HEK293 (cell line): Measurements from ENCODE around the gene ANTXR1.

Experiments used
- BCL11B ChIP-seq: fragments of 450-650 bp; formaldehyde crosslinking; IDR thresholded peaks from 2 replicates; pipeline ENCODE4 v1.5.1; 2016; ENCODE audit warnings: low read depth, missing biosample characterization, missing genetic modification characterization
- SP2 ChIP-seq: fragments of 450-650 bp; formaldehyde crosslinking; IDR thresholded peaks from 2 replicates; pipeline ENCODE4 v1.5.1; 2016; ENCODE audit warnings: missing biosample characterization, missing genetic modification characterization
- ZFP37 ChIP-seq: fragments of 450-650 bp; formaldehyde crosslinking; IDR thresholded peaks from 2 replicates; pipeline ENCODE4 v1.5.1; 2016; ENCODE audit warnings: missing biosample characterization, missing genetic modification characterization
- ZFP41 ChIP-seq: fragments of 450-650 bp; formaldehyde crosslinking; IDR thresholded peaks from 2 replicates; pipeline ENCODE4 v1.5.1; 2016; ENCODE audit warnings: missing biosample characterization, missing genetic modification characterization, borderline replicate concordance
- ZNF292 ChIP-seq: fragments of 450-650 bp; formaldehyde crosslinking; IDR thresholded peaks from 2 replicates; pipeline ENCODE4 v1.5.1; 2016; ENCODE audit warnings: low read depth, missing biosample characterization, missing genetic modification characterization, borderline replicate concordance
- ZNF423 ChIP-seq: fragments of 450-650 bp; formaldehyde crosslinking; IDR thresholded peaks from 2 replicates; pipeline ENCODE4 v1.5.1; 2016; ENCODE audit warnings: missing biosample characterization, missing genetic modification characterization
- ZNF514 ChIP-seq: fragments of 450-650 bp; formaldehyde crosslinking; IDR thresholded peaks from 2 replicates; pipeline ENCODE4 v1.5.1; 2016; ENCODE audit warnings: missing biosample characterization, missing genetic modification characterization
- ZNF707 ChIP-seq: fragments of 450-650 bp; formaldehyde crosslinking; IDR thresholded peaks from 2 replicates; pipeline ENCODE4 v1.5.1; 2016; ENCODE audit warnings: missing biosample characterization, missing genetic modification characterization
- ZNF747 ChIP-seq: fragments of 450-650 bp; formaldehyde crosslinking; IDR thresholded peaks from 2 replicates; pipeline ENCODE4 v1.5.1; 2016; ENCODE audit warnings: missing biosample characterization, missing genetic modification characterization
- ZNF777 ChIP-seq: fragments of 450-650 bp; formaldehyde crosslinking; IDR thresholded peaks from 2 replicates; pipeline ENCODE4 v1.5.1; 2017; ENCODE audit warnings: missing biosample characterization, missing genetic modification characterization, borderline replicate concordance
- ZNF837 ChIP-seq: fragments of 450-650 bp; formaldehyde crosslinking; IDR thresholded peaks from 2 replicates; pipeline ENCODE4 v1.5.1; 2016; ENCODE audit warnings: missing biosample characterization, missing genetic modification characterization
- TF ChIP-seq, protein P1 (sequence below): fragments of 450-650 bp; formaldehyde crosslinking; IDR thresholded peaks from 2 replicates; pipeline ENCODE4 v1.5.1; 2016; ENCODE audit warnings: missing biosample characterization, missing genetic modification characterization
- TF ChIP-seq, protein P2 (sequence below): fragments of 450-650 bp; formaldehyde crosslinking; IDR thresholded peaks from 2 replicates; pipeline ENCODE4 v1.5.1; 2016; ENCODE audit warnings: missing biosample characterization, missing genetic modification characterization
- TF ChIP-seq, protein P3 (sequence below): fragments of 450-650 bp; formaldehyde crosslinking; IDR thresholded peaks from 2 replicates; pipeline ENCODE4 v1.5.1; 2016; ENCODE audit warnings: missing biosample characterization, missing genetic modification characterization

DNA sequence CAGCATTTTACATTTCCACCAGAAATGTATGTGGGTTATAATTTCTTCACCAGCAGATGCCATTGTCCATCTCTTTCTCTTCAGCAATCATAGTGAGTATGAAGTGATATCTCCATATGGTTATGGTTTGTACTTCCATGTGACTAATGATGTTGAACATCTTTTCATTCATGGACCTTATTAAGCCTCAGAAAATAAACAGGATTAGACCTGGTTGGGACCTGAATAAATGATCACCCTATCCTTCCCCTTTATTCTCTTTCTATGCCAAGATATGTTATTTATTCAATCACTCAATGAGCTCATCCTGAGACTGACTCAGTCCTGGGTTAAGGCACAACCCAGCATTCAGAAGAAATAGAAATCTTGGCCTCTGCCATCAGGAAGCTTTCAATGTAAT, 86.6 kb downstream of the ANTXR1 start:
- no peak for TF ChIP-seq ZNF837
- TF ChIP-seq, protein P1, sequence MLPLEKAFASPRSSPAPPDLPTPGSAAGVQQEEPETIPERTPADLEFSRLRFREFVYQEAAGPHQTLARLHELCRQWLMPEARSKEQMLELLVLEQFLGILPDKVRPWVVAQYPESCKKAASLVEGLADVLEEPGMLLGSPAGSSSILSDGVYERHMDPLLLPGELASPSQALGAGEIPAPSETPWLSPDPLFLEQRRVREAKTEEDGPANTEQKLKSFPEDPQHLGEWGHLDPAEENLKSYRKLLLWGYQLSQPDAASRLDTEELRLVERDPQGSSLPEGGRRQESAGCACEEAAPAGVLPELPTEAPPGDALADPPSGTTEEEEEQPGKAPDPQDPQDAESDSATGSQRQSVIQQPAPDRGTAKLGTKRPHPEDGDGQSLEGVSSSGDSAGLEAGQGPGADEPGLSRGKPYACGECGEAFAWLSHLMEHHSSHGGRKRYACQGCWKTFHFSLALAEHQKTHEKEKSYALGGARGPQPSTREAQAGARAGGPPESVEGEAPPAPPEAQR (tag by site-specific recombination) = no peak
- TF ChIP-seq, protein P2, sequence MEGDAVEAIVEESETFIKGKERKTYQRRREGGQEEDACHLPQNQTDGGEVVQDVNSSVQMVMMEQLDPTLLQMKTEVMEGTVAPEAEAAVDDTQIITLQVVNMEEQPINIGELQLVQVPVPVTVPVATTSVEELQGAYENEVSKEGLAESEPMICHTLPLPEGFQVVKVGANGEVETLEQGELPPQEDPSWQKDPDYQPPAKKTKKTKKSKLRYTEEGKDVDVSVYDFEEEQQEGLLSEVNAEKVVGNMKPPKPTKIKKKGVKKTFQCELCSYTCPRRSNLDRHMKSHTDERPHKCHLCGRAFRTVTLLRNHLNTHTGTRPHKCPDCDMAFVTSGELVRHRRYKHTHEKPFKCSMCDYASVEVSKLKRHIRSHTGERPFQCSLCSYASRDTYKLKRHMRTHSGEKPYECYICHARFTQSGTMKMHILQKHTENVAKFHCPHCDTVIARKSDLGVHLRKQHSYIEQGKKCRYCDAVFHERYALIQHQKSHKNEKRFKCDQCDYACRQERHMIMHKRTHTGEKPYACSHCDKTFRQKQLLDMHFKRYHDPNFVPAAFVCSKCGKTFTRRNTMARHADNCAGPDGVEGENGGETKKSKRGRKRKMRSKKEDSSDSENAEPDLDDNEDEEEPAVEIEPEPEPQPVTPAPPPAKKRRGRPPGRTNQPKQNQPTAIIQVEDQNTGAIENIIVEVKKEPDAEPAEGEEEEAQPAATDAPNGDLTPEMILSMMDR (tag by site-specific recombination) = no peak
- no peak for TF ChIP-seq ZNF292
- TF ChIP-seq BCL11B (tag by site-specific recombination) = no peak
- TF ChIP-seq ZNF514 (tag by site-specific recombination) = no peak
- TF ChIP-seq ZFP41 (tag by site-specific recombination) = no peak
- no peak for TF ChIP-seq ZNF707 (tag by site-specific recombination)
- TF ChIP-seq, protein P3, sequence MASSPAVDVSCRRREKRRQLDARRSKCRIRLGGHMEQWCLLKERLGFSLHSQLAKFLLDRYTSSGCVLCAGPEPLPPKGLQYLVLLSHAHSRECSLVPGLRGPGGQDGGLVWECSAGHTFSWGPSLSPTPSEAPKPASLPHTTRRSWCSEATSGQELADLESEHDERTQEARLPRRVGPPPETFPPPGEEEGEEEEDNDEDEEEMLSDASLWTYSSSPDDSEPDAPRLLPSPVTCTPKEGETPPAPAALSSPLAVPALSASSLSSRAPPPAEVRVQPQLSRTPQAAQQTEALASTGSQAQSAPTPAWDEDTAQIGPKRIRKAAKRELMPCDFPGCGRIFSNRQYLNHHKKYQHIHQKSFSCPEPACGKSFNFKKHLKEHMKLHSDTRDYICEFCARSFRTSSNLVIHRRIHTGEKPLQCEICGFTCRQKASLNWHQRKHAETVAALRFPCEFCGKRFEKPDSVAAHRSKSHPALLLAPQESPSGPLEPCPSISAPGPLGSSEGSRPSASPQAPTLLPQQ (tag by site-specific recombination) = no peak
- TF ChIP-seq ZNF777 (tag by site-specific recombination) = no peak
- TF ChIP-seq ZNF423 (tag by site-specific recombination) = no peak
- no peak for TF ChIP-seq SP2 (tag by site-specific recombination)
- no peak for TF ChIP-seq ZFP37
- TF ChIP-seq ZNF747 (tag by site-specific recombination) = no peak
